K562 (cell line): ENCODE results near the gene TPI1. TPM values are rescaled to one million over a fixed set of nuclear protein-coding genes. Genes with fewer than 3 reads are reported as not detected.

Experiments used
- ATAC-seq: fragments of 200-7000 bp; cut with Tn5 transposase; 3 replicates; pipeline ENCODE4 v1.9.1; 2020; ENCODE audit warnings: moderate library complexity
- BruUV-seq: library from RNA; stranded (reverse); fragments of 400-500 nt; replicated peaks from 2 replicates; lab custom pipeline; 2021; lab: Mats Ljungman, UMichigan
- CTCF ChIA-PET: fragments of 300-600 bp; formaldehyde crosslinking; extraction: SDS; loops from one replicate; lab custom pipeline; 2021; ENCODE audit warnings: low intra/inter-chr PET ratio; lab: Yijun Ruan, JAX
- POLR2A ChIA-PET: fragments of 300-600, 350-650 bp; sonication (Branson Sonifier 250); formaldehyde crosslinking; extraction: SDS; loops from one replicate; lab custom pipeline; 2021; ENCODE audit warnings: antibody characterized with exemption, inconsistent platforms; lab: Yijun Ruan, JAX
- DNase-seq, 4 experiments: peaks; one replicate each; pipeline versions ENCODE4 v3.0.0 to v3.0.0-alpha.2; 2011 to 2018; ENCODE audit warnings: low spot score in 3 of 4, mixed read lengths in 3 of 4; ENCODE audit errors: extremely low read depth in 1 of 4
- FAIRE-seq: peaks from 2 replicates; lab custom pipeline; 2011; peaks lifted over from hg19 to GRCh38; lab: Jason Lieb, UNC
- H2AFZ ChIP-seq: 2 replicates; pipeline ENCODE4 v1.6.0; 2011; ENCODE audit warnings: low read depth, low read length, control low read depth, inconsistent platforms
- H3K27ac ChIP-seq: fragments of 200-600 bp; 3 replicates; pipeline ENCODE4 v1.8.0; 2011; ENCODE audit warnings: low read depth, mild to moderate bottlenecking, control low read depth, inconsistent platforms, low read length, moderate library complexity, mixed read lengths; ENCODE audit errors: extremely low read depth
- H3K27me3 ChIP-seq, 2 experiments: fragments of 300-600 bp in 1 of 2; 2 replicates in 1 of 2; 3 replicates in 1 of 2; pipeline versions ENCODE4 v1.6.0 to v1.8.0; 2011; ENCODE audit warnings: inconsistent platforms in 2 of 2, low read length in 2 of 2, mild to moderate bottlenecking in 1 of 2, mixed read lengths in 1 of 2, moderate library complexity in 1 of 2; ENCODE audit not compliant: control insufficient read depth in 2 of 2, insufficient read depth in 2 of 2
- H3K36me3 ChIP-seq: fragments of 300-600 bp; 3 replicates; pipeline ENCODE4 v1.8.0; 2011; ENCODE audit warnings: mild to moderate bottlenecking, low read length, inconsistent platforms; ENCODE audit not compliant: control insufficient read depth, insufficient read depth
- H3K4me1 ChIP-seq, 2 experiments: fragments of 200-600 bp in 1 of 2; replicated peaks in 1 of 2; 2 replicates in 1 of 2; 3 replicates in 1 of 2; pipeline versions ENCODE4 v1.5.1 to v1.8.0; 2011; ENCODE audit warnings: inconsistent platforms in 2 of 2, low read length in 2 of 2, mild to moderate bottlenecking in 1 of 2, mixed read lengths in 1 of 2, moderate library complexity in 1 of 2; ENCODE audit not compliant: control insufficient read depth in 2 of 2, insufficient read depth in 2 of 2
- H3K4me2 ChIP-seq: 2 replicates; pipeline ENCODE4 v1.6.1; 2011; ENCODE audit warnings: low read length, control low read depth, inconsistent platforms, mixed read lengths; ENCODE audit not compliant: insufficient read depth
- H3K4me3 ChIP-seq: fragments of 200-600 bp; sonication (generic), shearing (Covaris generic); 2 replicates; pipeline ENCODE4 v1.5.1; 2016; ENCODE audit warnings: control low read depth, inconsistent platforms
- H3K79me2 ChIP-seq: fragments of 200-600 bp; 3 replicates; pipeline ENCODE4 v1.8.0; 2011; ENCODE audit warnings: low read length, inconsistent platforms; ENCODE audit not compliant: control insufficient read depth, insufficient read depth
- H3K9ac ChIP-seq, 2 experiments: 2 replicates each; pipeline versions ENCODE4 v1.6.0 to v1.6.1; 2011; ENCODE audit warnings: low read depth in 2 of 2, low read length in 2 of 2, control low read depth in 1 of 2, inconsistent platforms in 1 of 2, mild to moderate bottlenecking in 1 of 2, mixed read lengths in 1 of 2; ENCODE audit not compliant: insufficient read depth in 1 of 2
- H3K9me1 ChIP-seq: one replicate; pipeline ENCODE4 v1.6.0; 2011; ENCODE audit warnings: inconsistent platforms, mild to moderate bottlenecking, low read length, moderate library complexity; ENCODE audit not compliant: control insufficient read depth, insufficient read depth
- H3K9me3 ChIP-seq: replicated peaks from 2 replicates; pipeline ENCODE4 v1.5.1; 2011; ENCODE audit warnings: low read depth, low read length, inconsistent platforms; ENCODE audit not compliant: control insufficient read depth, insufficient read depth
- H4K20me1 ChIP-seq: replicated peaks from 2 replicates; pipeline ENCODE4 v1.6.1; 2011; ENCODE audit warnings: low read length, inconsistent platforms, mixed read lengths; ENCODE audit not compliant: control insufficient read depth, insufficient read depth
- AFF4 ChIP-seq: sonication (generic); formaldehyde crosslinking; IDR thresholded peaks from 2 replicates; pipeline ENCODE4 v1.8.0; 2023; ENCODE audit warnings: mild to moderate bottlenecking, missing genetic modification reagents
- CLOCK ChIP-seq: fragments of 250-450 bp; sonication (Bioruptor Pico); IDR thresholded peaks from 2 replicates; pipeline ENCODE4 v1.4.0; 2020; ENCODE audit warnings: mild to moderate bottlenecking, moderate library complexity, borderline replicate concordance
- CREB1 ChIP-seq, 2 experiments: sonication (generic) in 1 of 2; formaldehyde crosslinking in 1 of 2; IDR thresholded peaks; 2 replicates each; pipeline versions ENCODE4 v1.6.1 to v1.8.0; 2012 to 2022; ENCODE audit warnings: inconsistent platforms in 1 of 2, mild to moderate bottlenecking in 1 of 2, missing genetic modification reagents in 1 of 2, moderate library complexity in 1 of 2
- ERF ChIP-seq: fragments of 450-650 bp; formaldehyde crosslinking; IDR thresholded peaks from 2 replicates; pipeline ENCODE4 v1.4.0; 2020; ENCODE audit warnings: mild to moderate bottlenecking, mixed read lengths
- ETV5 ChIP-seq: sonication (generic); formaldehyde crosslinking; IDR thresholded peaks from 2 replicates; pipeline ENCODE4 v1.4.0; 2020; ENCODE audit warnings: low read depth, mild to moderate bottlenecking, missing genetic modification reagents
- MAFK ChIP-seq: IDR thresholded peaks from 2 replicates; pipeline ENCODE4 v1.6.1; 2011; ENCODE audit warnings: low read length, improper control_type of control experiment
- MYC ChIP-seq, 2 experiments: fragments of 250-450 bp in 1 of 2; sonication (Bioruptor Pico) in 1 of 2; IDR thresholded peaks; 2 replicates each; pipeline versions ENCODE4 v1.5.1 to v1.6.1; 2012 to 2021; ENCODE audit warnings: low read depth in 2 of 2, borderline replicate concordance in 1 of 2, improper control_type of control experiment in 1 of 2, low read length in 1 of 2, mild to moderate bottlenecking in 1 of 2, moderate library complexity in 1 of 2
- PHF20 ChIP-seq: fragments of 450-650 bp; IDR thresholded peaks from 2 replicates; pipeline ENCODE4 v1.6.1; 2018; ENCODE audit not compliant: partially characterized antibody
- SMAD3 ChIP-seq: fragments of 450-650 bp; formaldehyde crosslinking; conservative IDR thresholded peaks from 2 replicates; pipeline ENCODE4 v1.4.0; 2020; ENCODE audit warnings: mild to moderate bottlenecking
- SOX6 ChIP-seq: fragments of 450-650 bp; IDR thresholded peaks from 2 replicates; pipeline ENCODE4 v1.6.1; 2014; ENCODE audit warnings: mild to moderate bottlenecking
- ZNF174 ChIP-seq: fragments of 250-450 bp; sonication (Bioruptor Pico); IDR thresholded peaks from 2 replicates; pipeline ENCODE4 v1.4.0; 2020; ENCODE audit warnings: mild to moderate bottlenecking
- WGBS: fragments of 100-300 bp; shearing (Covaris generic); methylation state at CpG from one replicate; pipeline ENCODE4 v1.1.6; 2016; ENCODE audit warnings: low coverage, mixed read lengths; ENCODE audit not compliant: insufficient coverage; ENCODE audit errors: missing lambda C conversion rate; 5-methylcytosine and 5-hydroxymethylcytosine counted together
- in situ Hi-C: fragments of 300-500 bp; cut with MboI; formaldehyde crosslinking; loops from 4 replicates; pipeline ENCODE4 v1.15.0; 2018; ENCODE audit warnings: inconsistent platforms, mixed read lengths
- intact Hi-C: fragments of 100-400 bp; cut with micrococcal nuclease; formaldehyde crosslinking; loops from 2 replicates; pipeline ENCODE4 v1.14.2; 2022
- polyA plus RNA-seq, 8 experiments: library from polyadenylated mRNA; depleted of rRNA in 4 of 8; stranded (reverse) in 5 of 8; unstranded in 3 of 8; fragments of >200 nt; fragmentation: Nextera tagmentation in 2 of 8; fragmentation: Illumina TruSeq in 1 of 8; extraction: Ambion mirVana in 2 of 8; extraction: Trizol in 1 of 8; gene quantifications; 2 replicates each; pipeline versions ENCODE4 v1.2.1 to v1.2.3, GENCODE V29; 2011 to 2014; ENCODE audit warnings: inconsistent platforms in 1 of 8, missing spikeins in 1 of 8
- total RNA-seq, 7 experiments: library from RNA; depleted of rRNA in 6 of 7; stranded (reverse); fragments of >200 nt in 6 of 7; fragmentation: Illumina TruSeq in 2 of 7; extraction: Trizol in 2 of 7; gene quantifications; 2 replicates each; pipeline versions ENCODE4 v1.2.1 to v1.2.3, GENCODE V29; 2011 to 2021; ENCODE audit warnings: low replicate concordance in 1 of 7

Gene TPI1
- total and polyA plus RNA-seq, 9 of the 15 experiments (the other 6 are each of a cell fraction or from before 2014, with no cell fraction given), result 662 to 4,971 (median 892) TPM

GRCh38 chr12:6818645-6819044, 48.7 kb upstream of the TPI1 start (continued):
- TF ChIP-seq CLOCK (no peak), SMAD3 (no peak), ERF (CRISPR knock-in tag) (no peak)

GRCh38 chr12:6819106-6820030, 48.0 kb upstream of the TPI1 start:
- Histone ChIP-seq H3K4me1 (peaks cover 8 to 15% of the 10 kb centered on the region in 2 experiments; a peak in 4 of 5 replicates), H3K9me1 (no peaks in the 10 kb centered on the region), H2AFZ (no peak overlapping the region), H3K4me3 (no peak overlapping the region), H3K4me2 (no peak overlapping the region), H3K27ac (no peak overlapping the region), H3K9ac (peak overlapping the region in 1 of 2 experiments; percentile 45; a peak in 2 of 4 replicates), H3K79me2 (no peaks in the 10 kb centered on the region), H4K20me1 (no peaks in the 10 kb centered on the region), H3K36me3 (no peaks in the 10 kb centered on the region), H3K27me3 (peaks cover 0 to 4% of the 10 kb centered on the region in 2 experiments; a peak in 1 of 5 replicates), H3K9me3 (no peaks in the 10 kb centered on the region)
- no peak for FAIRE-seq
- in situ Hi-C loops (no loop called here), intact Hi-C loops (loop anchor here (10.0 kb wide), 2 partner anchors 205 to 265 kb away; partner anchors contain the start of gene IFFO1)
- no peak for DNase-seq
- WGBS, result 56% methylated on average over 6 of the region's 13 CpGs
- no peak for TF ChIP-seq ZNF174 (CRISPR knock-in tag)
- TF ChIP-seq ETV5 (CRISPR knock-in tag), result no peak
- no peak for TF ChIP-seq CREB1 (IDR thresholded peaks at IDR 0.05)
- TF ChIP-seq CREB1 (CRISPR knock-in tag; IDR thresholded peaks at IDR 0.05), result no peak
- TF ChIP-seq MAFK, result no peak
- TF ChIP-seq SOX6, result no peak
- no peak for TF ChIP-seq PHF20
- TF ChIP-seq MYC (IDR thresholded peaks at IDR 0.05; ENCODE audit: low read depth, low read length), result no peak
- no peak for TF ChIP-seq MYC (CRISPR knock-in tag; IDR thresholded peaks at IDR 0.05; ENCODE audit: borderline replicate concordance, low read depth)
- TF ChIP-seq AFF4, result no peak
- ATAC-seq, result no peak
- CTCF ChIA-PET, result no interaction called here
- no TSS peak for BruUV-seq
- POLR2A ChIA-PET, result no interaction called here
